ENCODE data around the gene GGN. TPM values are rescaled to one million over a fixed set of nuclear protein-coding genes. Genes with fewer than 3 reads are reported as not detected.

GGN gene
- total RNA-seq, 4 donors from 2014 or later = 0.63 to 3.0 (median 1.8) TPM

- Histone ChIP-seq H3K27ac (no peak overlapping the region), H3K27me3 (no peaks in the 10 kb centered on the region), H3K36me3 (peaks cover under 1 to 22% of the 10 kb centered on the region in 2 donors), H3K9me3 (no peaks in the 10 kb centered on the region), H3K4me1 (peaks cover 14 to 15% of the 10 kb centered on the region in 2 donors), H3K4me3 (replicated peaks in 1 of 3) (peak overlapping the region in 1 of 3 donors; percentile 85)
- intact Hi-C loops (cut with DNase I) = no loop called here
- TF ChIP-seq, protein P1, sequence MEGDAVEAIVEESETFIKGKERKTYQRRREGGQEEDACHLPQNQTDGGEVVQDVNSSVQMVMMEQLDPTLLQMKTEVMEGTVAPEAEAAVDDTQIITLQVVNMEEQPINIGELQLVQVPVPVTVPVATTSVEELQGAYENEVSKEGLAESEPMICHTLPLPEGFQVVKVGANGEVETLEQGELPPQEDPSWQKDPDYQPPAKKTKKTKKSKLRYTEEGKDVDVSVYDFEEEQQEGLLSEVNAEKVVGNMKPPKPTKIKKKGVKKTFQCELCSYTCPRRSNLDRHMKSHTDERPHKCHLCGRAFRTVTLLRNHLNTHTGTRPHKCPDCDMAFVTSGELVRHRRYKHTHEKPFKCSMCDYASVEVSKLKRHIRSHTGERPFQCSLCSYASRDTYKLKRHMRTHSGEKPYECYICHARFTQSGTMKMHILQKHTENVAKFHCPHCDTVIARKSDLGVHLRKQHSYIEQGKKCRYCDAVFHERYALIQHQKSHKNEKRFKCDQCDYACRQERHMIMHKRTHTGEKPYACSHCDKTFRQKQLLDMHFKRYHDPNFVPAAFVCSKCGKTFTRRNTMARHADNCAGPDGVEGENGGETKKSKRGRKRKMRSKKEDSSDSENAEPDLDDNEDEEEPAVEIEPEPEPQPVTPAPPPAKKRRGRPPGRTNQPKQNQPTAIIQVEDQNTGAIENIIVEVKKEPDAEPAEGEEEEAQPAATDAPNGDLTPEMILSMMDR (IDR thresholded peaks at IDR 0.05) = no peak
- no peak for TF ChIP-seq POLR2A (IDR thresholded peaks at IDR 0.05)
- WGBS, 2 donors = 76 to 89% methylated on average over 3 to 5 of the region's 5 CpGs
- no peak for DNase-seq
Measured at GRCh38 chr19:38375748-38376147, 12.1 kb downstream of the GGN start.

DNA sequence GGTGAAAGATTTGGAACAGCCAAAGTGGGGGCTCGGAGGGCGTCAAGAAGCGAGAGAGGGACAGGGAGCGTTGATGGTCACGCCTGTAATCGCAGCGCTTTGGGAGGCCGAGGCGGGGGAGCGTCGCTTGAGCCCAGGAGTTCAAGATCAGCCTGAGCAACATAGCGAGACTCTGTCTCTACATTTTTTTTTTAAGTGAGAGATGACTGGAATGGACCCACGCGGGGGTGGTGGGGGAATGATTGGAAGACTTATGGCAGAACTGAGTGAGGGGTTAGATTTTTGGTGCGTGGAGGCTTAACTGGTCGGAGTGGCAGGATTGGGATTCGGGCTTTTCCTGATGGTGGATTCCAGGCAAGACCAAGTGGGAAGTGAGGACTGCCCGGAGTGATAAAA lies 12.7 kb downstream of the GGN start:
- no peak for DNase-seq
- Histone ChIP-seq H3K27ac (peak overlapping the region; percentile 86 to 90 (median 86)), H3K4me1 (peaks cover 14 to 15% of the 10 kb centered on the region in 2 donors), H3K27me3 (no peaks in the 10 kb centered on the region), H3K36me3 (peaks cover 0 to 16% of the 10 kb centered on the region in 2 donors), H3K4me3 (replicated peaks in 1 of 3) (peak overlapping the region; percentile 69 to 99 (median 85)), H3K9me3 (no peaks in the 10 kb centered on the region)
- intact Hi-C loops (cut with DNase I) = no loop called here
- 1% methylated on average over 18 of the region's 18 CpGs for WGBS, 2 donors
- TF ChIP-seq POLR2A (IDR thresholded peaks at IDR 0.05) = no peak
- TF ChIP-seq, protein P1 (IDR thresholded peaks at IDR 0.05) = no peak

DNA sequence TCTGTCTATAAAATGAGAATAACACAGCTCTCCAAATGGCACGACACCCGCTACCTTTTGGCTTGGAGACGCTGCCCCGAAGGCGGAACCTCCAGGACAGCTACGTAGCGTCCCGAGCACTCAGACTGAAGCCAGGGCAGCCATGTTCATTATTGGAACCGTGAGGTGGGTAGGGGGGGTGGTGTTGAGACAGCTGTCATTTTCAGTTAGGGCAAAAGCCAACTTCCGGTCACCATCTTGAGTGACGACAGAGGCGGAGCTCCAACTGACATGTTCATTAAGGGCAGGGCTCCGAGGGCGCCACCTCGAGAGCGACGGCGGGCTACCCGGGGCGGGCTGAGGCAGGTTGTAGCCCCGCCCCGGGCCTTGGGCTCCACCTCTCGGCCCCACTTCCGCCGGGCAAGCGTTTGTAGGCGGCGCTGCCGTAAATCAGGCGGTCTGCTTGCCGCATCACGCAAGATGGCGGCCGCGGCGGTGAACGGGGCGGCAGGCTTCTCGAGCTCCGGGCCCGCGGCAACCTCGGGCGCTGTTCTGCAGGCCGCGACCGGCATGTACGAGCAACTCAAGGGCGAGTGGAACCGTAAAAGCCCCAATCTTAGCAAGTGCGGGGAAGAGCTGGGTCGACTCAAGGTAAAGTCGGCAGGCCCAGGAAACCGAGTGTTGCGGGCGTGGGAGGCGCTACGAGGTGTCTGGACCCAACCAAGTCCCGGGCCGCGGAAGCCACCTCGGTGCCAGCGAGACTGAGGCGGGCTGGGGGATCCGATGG lies 13.3 kb downstream of the GGN start, which contains the start of gene PSMD8:
Gene PSMD8, plus strand, starts transcription at position 240 of the 766 bp plus-strand sequence. Its CDS starts 31 bp downstream, at position 271.
- whole genome bisulfite sequencing, 2 donors = 0 to 1% methylated on average over 17 to 57 of the region's 65 CpGs
- no peaks in the 10 kb centered on the region for H3K27me3 ChIP-seq

GRCh38 chr19:38373907-38374331 lies 13.9 kb downstream of the GGN start:
- no peak for DNase-seq
- TF ChIP-seq, protein P1 (IDR thresholded peaks at IDR 0.05) = no peak
- TF ChIP-seq POLR2A (IDR thresholded peaks at IDR 0.05) = no peak
- Histone ChIP-seq H3K4me1 (peaks cover 14 to 15% of the 10 kb centered on the region in 2 donors), H3K27me3 (no peaks in the 10 kb centered on the region), H3K4me3 (replicated peaks in 1 of 3) (no peak overlapping the region), H3K27ac (peak overlapping the region; percentile 22 to 90 (median 71)), H3K9me3 (no peaks in the 10 kb centered on the region), H3K36me3 (peaks cover 0 to 6% of the 10 kb centered on the region in 2 donors)
- 38 to 40% methylated on average over 6 of the region's 6 CpGs for WGBS, 2 donors
- intact Hi-C loops (cut with DNase I) = loop anchor here (5.0 kb wide), 2 partner anchors 37 to 132 kb away; partner anchors contain the start of gene CATSPERG

More for the DNA sequence above, 13.3 kb downstream of the GGN start, which contains the start of gene PSMD8:
- intact Hi-C loops (cut with DNase I) = loop anchor here (5.0 kb wide), 2 partner anchors 37 to 132 kb away; partner anchors contain the start of gene CATSPERG
- Histone ChIP-seq H3K36me3 (peaks cover 0 to 12% of the 10 kb centered on the region in 2 donors), H3K4me3 (replicated peaks in 1 of 3) (peak within 1 kb of the TSS; percentile 69 to 99 (median 85)), H3K27ac (peak within 1 kb of the TSS; percentile 86 to 90 (median 86)), H3K9me3 (no peaks in the 10 kb centered on the region), H3K4me1 (peaks cover 14 to 15% of the 10 kb centered on the region in 2 donors)
- TF ChIP-seq, protein P1 (IDR thresholded peaks at IDR 0.05) = peak in 2 of 6 experiments; percentile 9 to 16
- TF ChIP-seq POLR2A (IDR thresholded peaks at IDR 0.05) = peak; percentile 41 to 98
- DNase-seq = peak; percentile 100

All from thyroid gland (tissue), 4 donors.